ENCODE results near the gene PRKCE.

PRKCE gene

DNA sequence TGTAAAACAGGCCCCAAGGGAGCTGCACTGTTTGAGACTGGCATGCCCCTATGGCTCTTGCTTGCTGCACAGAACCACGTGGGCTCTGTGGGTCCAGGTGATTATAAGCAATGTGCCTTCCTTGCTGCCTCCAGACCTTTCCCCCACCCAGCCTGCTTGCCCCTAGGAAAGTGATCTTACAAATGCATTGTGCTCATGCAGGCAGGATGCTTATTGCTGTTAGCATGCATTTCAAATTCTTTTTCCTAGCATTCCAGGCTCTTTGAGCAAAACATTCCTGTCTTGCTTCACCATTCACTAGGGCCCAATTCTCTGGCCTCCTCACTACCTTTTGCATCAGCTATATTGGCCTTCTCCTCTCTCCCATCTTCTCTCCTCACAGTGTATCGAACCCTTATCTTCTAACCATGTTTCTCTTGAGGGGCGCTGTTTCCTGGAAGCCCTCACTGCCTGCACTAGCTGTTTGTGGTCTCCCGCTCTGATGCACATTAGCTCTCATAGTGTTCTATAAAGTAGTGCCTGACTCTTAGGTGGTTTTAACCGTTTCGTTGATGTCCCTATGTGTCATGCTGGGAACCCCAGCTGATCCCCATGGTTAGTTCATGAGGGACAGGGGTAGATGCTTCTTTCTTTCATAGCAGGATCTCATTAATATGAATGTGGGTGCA, 492.8 kb downstream of the PRKCE start:
- no peak for TF ChIP-seq GATA3 (IDR thresholded peaks at IDR 0.05; ENCODE audit: low read depth, low read length)
- TF ChIP-seq GATA2 (IDR thresholded peaks at IDR 0.05; ENCODE audit: low read depth, low read length), result no peak

DNA sequence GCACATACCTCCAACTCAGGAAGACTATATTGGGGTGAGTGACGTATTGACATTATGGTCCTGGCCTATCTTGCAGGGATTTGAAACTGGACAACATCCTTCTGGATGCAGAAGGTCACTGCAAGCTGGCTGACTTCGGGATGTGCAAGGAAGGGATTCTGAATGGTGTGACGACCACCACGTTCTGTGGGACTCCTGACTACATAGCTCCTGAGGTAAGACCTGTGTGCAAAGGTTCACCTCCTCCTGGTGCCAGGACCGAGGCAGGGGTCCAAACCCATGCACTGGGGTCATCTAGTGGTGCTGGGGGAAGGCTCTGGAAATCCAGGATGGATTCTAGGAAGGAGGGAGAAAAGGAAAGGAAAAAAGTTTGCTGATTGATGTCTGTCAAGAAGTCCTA, 493.5 kb downstream of the PRKCE start:
- TF ChIP-seq GATA2 (IDR thresholded peaks at IDR 0.05; ENCODE audit: low read depth, low read length) (no peak), GATA3 (IDR thresholded peaks at IDR 0.05; ENCODE audit: low read depth, low read length) (no peak)

DNA sequence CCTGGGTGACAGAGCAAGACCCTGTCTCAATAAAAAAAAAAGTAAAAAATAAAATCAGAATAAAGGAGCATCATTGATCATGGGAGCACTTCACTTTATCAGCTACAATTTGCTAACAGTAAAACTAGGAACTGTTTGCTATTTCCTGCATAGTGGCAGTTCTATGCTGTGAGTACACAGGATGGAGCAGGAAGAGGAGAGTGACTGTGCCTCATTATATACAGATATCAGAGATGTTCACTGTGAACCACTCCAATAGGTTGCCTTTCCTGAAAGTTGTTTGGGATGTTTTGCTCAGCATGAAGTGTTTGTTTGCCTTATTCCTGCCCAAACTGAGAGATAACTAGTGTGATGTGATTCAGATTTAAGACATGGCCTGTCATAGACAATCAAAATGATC, 494.4 kb downstream of the PRKCE start:
- TF ChIP-seq GATA2 (IDR thresholded peaks at IDR 0.05; ENCODE audit: low read depth, low read length) (no peak), GATA3 (IDR thresholded peaks at IDR 0.05; ENCODE audit: low read depth, low read length) (no peak)

DNA sequence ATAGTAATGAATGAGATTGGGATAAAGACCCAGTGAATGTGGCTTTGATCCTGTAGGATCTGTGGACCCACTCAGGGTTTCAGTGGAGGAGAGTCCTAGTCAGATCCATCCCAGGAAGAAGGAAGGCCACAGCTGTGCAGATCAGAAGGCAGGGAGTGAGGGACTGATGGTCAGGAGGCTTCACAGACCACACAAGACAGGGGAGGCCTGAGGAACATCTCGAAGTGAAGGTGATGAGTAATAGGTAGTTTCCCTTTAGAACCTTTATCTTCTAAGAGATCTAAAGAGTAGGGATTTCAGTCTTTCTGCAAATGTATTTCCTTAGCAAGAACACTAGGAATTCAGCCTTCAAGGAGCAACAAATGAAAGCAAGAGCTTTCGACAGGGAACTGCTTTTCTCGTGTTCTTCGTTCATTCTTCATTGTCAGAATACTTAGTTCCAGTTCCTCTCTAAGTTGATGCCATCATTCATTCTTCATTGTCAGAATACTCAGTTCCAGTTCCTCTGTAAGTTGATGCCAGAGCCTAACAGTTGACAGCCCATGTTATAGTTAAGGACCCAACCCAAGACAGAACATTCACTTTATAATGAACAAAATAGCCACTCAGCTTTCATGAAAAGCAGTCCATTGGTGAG, 495.5 kb downstream of the PRKCE start:
- no peak for TF ChIP-seq GATA2 (IDR thresholded peaks at IDR 0.05; ENCODE audit: low read depth, low read length)

DNA sequence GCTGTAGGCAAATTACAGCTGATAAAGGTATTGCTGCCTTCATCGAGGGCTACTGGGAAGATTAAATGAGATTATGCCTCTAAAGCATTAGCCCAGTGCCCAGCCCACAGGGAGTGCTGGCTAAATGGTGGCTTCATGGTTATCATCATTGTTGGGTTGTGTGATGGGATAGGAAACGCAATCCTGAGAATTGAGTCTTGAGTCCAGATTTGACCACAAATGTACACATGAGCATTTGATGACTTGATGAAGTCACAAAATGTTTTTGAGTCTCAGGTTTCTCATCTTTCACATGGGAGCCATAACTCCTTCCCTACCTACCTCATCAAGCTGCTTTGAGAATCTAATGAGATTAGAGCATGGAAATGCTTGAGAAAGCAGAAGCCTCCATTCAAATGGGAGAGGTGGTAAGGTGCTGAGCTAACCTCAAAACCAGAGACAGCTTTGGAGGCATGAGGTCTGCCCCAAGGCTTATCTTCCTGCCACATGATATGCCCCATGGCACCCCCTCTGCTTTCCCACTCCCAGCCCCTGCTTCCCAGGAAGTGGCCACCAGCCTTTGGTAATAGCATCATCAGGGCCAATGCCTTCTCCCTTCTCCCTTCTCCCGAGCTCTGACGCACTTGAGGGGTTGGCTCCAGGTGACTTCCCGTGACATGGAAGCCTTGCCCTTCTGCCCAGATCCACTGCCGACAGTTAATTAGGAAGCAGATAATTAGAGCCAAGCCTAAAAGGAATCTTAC, 496.3 kb downstream of the PRKCE start:
- no peak for TF ChIP-seq GATA3 (IDR thresholded peaks at IDR 0.05; ENCODE audit: low read depth, low read length)
- no peak for TF ChIP-seq GATA2 (IDR thresholded peaks at IDR 0.05; ENCODE audit: low read depth, low read length)

GRCh38 chr2:46148369-46148736, 496.9 kb downstream of the PRKCE start:
- TF ChIP-seq GATA2 (IDR thresholded peaks at IDR 0.05; ENCODE audit: low read depth, low read length) (no peak), GATA3 (IDR thresholded peaks at IDR 0.05; ENCODE audit: low read depth, low read length) (no peak)

DNA sequence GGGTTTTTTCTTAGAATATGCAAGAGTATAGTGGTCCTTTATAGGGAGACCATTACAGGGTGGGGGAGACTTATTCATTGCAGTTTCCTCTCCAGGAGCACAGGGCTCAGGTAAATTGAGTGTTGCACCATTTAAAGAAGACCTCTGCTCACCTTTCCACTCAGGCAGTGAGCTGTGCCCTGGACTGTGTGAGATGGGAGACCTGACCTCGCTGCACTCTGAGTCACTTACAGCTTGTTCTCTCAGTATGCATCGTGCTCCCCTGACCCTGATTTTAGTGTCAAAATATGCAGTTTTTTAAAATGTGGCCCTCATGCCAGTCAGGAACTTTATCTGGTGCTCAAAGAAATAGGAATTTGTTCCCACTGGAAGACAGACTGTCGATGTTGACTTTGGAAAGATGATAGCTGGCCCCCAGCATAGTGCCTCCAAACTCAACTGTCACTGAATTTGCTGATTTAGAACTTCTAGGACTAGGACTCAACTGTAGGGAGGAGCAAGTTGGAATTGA, 499.0 kb downstream of the PRKCE start:
- TF ChIP-seq GATA2 (IDR thresholded peaks at IDR 0.05; ENCODE audit: low read depth, low read length), result no peak
- no peak for TF ChIP-seq GATA3 (IDR thresholded peaks at IDR 0.05; ENCODE audit: low read depth, low read length)

- no peak for TF ChIP-seq GATA3 (IDR thresholded peaks at IDR 0.05; ENCODE audit: low read depth, low read length)
- no peak for TF ChIP-seq GATA2 (IDR thresholded peaks at IDR 0.05; ENCODE audit: low read depth, low read length)
These were observed 500.1 kb downstream of the PRKCE start for GRCh38 chr2:46151577-46151976.

DNA sequence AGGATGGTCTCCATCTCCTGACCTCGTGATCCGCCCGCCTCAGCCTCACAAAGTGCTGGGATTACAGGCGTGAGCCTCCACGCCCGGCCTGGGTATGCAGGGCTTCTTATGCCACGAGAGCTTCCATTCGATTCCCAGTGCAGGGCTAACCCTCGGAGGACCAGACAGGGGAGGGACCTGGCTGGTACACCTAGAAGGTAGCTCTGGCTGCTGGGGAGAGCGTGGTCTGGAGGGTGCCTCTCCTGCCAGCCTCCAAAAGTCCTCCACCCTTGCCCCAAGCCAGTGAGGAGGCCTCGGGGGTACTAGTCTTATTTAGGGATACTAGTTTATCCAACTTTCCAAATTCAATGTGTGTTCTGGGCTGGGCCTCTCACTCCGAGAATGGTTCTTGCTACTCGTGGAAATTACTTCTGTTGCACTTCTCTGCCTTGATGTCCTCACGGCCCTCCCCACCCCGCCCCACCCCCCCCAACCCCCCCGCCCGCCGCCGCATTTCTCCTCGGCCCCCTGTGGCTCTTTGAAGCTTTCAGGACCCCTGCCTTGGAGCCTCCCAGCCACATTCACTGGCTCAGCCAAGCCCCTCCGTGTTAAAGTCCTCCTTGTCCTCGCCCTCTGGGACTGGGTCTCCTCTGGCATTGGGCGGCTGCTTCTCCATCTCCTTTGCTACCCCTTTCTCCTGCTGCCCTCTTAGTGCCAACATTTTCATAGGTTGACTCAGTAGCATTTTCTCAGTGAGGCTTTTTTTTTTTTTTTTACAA, 502.7 kb downstream of the PRKCE start:
- no peak for TF ChIP-seq GATA2 (IDR thresholded peaks at IDR 0.05; ENCODE audit: low read depth, low read length)

- TF ChIP-seq GATA3 (IDR thresholded peaks at IDR 0.05; ENCODE audit: low read depth, low read length), result no peak
- TF ChIP-seq GATA2 (IDR thresholded peaks at IDR 0.05; ENCODE audit: low read depth, low read length), result no peak
These were observed 505.8 kb downstream of the PRKCE start for GRCh38 chr2:46157072-46157965.

DNA sequence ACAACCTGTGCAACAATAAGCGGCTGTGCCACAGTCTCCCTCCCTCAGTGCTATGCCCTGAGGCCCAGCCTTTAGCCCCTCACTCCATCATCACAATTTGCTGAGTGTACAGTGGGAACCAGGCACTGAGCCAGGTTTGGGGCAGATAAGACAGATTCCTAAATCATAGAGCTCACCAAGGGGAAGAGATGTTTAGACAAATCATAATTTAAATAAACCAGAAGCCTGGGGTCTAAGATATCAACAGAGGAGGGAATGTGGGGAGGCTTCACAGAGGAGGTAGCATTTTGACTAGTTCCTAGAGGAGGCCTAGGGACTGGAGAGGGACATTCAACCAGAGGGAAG, 506.5 kb downstream of the PRKCE start:
- TF ChIP-seq GATA3 (IDR thresholded peaks at IDR 0.05; ENCODE audit: low read depth, low read length) (no peak), GATA2 (IDR thresholded peaks at IDR 0.05; ENCODE audit: low read depth, low read length) (peak; percentile 81)

DNA sequence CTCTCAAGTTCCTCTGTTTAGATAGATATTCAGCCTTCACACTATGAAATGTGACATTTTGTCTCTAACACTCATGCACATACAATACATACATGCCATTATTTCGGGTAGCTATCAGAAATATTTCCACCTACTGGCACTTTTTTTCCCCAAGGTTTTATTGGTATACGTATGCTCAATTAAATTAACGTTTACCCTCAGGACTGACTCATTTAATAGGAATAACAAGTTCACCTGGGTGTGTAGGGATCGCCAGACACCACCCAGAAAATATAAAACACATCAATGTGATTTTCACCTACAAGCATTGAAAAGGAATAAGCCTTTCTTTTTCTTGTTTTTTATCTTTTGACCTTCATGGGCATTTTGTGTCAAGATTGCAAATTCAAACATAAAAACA, 507.2 kb downstream of the PRKCE start:
- TF ChIP-seq GATA3 (IDR thresholded peaks at IDR 0.05; ENCODE audit: low read depth, low read length) (no peak), GATA2 (IDR thresholded peaks at IDR 0.05; ENCODE audit: low read depth, low read length) (no peak)

GRCh38 chr2:46160326-46160725, 508.9 kb downstream of the PRKCE start:
- no peak for TF ChIP-seq GATA3 (IDR thresholded peaks at IDR 0.05; ENCODE audit: low read depth, low read length)
- TF ChIP-seq GATA2 (IDR thresholded peaks at IDR 0.05; ENCODE audit: low read depth, low read length), result no peak
